Upper lobe of left lung (tissue), 4 donors: ENCODE results near the gene CDH13.

Source experiments
- EP300 ChIP-seq, 4 donors: sonication (generic); formaldehyde crosslinking; IDR thresholded peaks; one replicate each; pipeline ENCODE4 v1.5.1; 2017; ENCODE audit warnings: antibody characterized with exemption in 4 of 4, control low read depth in 2 of 4
- POLR2A ChIP-seq, 4 donors: fragments of 450-650 bp; IDR thresholded peaks; one replicate each; pipeline ENCODE4 v1.5.1; 2016 to 2017; ENCODE audit warnings: antibody characterized with exemption in 4 of 4, mild to moderate bottlenecking in 2 of 4
- TF ChIP-seq, protein P1 (sequence below), 6 experiments: fragments of 450-650 bp in 4 of 6; fragments of 200-600 bp in 2 of 6; sonication (generic) in 2 of 6; IDR thresholded peaks; one replicate each; pipeline ENCODE4 v1.5.1; 2016 to 2019; ENCODE audit warnings: antibody characterized with exemption in 6 of 6

DNA sequence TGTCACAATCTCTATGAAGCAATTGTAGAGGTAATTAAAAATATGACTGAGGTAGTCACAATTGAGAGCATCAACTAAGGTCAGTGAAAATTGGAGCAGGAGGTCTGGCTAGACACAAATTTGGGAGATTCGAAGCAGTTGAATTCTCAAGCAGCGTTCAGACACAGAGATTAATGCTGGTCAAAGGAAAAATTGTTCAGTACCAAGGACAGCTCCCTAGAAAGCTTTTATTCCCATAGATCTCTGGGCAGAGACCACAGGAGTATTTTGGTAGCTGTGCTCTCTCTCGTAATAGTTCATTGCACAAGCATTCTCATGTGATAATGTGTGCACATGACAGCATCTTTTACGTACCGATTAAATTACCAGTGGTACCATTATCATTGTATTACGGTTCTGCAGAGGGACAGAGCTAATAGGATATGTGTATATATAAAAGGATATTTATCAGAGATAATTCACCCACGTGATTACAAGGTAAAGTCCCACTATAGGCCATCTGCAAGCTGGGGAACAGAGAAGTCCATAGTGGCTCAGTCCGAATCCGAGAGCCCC, 793.5 kb downstream of the CDH13 start:
- no peak for TF ChIP-seq POLR2A (IDR thresholded peaks at IDR 0.05)
- TF ChIP-seq, protein P1, sequence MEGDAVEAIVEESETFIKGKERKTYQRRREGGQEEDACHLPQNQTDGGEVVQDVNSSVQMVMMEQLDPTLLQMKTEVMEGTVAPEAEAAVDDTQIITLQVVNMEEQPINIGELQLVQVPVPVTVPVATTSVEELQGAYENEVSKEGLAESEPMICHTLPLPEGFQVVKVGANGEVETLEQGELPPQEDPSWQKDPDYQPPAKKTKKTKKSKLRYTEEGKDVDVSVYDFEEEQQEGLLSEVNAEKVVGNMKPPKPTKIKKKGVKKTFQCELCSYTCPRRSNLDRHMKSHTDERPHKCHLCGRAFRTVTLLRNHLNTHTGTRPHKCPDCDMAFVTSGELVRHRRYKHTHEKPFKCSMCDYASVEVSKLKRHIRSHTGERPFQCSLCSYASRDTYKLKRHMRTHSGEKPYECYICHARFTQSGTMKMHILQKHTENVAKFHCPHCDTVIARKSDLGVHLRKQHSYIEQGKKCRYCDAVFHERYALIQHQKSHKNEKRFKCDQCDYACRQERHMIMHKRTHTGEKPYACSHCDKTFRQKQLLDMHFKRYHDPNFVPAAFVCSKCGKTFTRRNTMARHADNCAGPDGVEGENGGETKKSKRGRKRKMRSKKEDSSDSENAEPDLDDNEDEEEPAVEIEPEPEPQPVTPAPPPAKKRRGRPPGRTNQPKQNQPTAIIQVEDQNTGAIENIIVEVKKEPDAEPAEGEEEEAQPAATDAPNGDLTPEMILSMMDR (IDR thresholded peaks at IDR 0.05), result no peak
- TF ChIP-seq EP300 (IDR thresholded peaks at IDR 0.05), result no peak
